Ishikawa (cell line): ENCODE results near the gene TBC1D30.

Experiments
- EP300 ChIP-seq: IDR thresholded peaks from 2 replicates; pipeline ENCODE4 v1.6.1; 2012; ENCODE audit warnings: borderline replicate concordance
- TEAD4 ChIP-seq: IDR thresholded peaks from 2 replicates; pipeline ENCODE4 v1.6.1; 2012
- YY1 ChIP-seq: IDR thresholded peaks from 2 replicates; pipeline ENCODE4 v1.6.1; 2012; ENCODE audit warnings: low read depth

- TF ChIP-seq EP300 (no peak), TEAD4 (no peak), YY1 (no peak)
Observed at GRCh38 chr12:64781280-64782190, 42.9 kb upstream of the TBC1D30 start.
